ENCODE data around the gene B3GALNT1. TPM values are rescaled to one million over a fixed set of nuclear protein-coding genes. Genes with fewer than 3 reads are reported as not detected.

The B3GALNT1 gene, protein sequence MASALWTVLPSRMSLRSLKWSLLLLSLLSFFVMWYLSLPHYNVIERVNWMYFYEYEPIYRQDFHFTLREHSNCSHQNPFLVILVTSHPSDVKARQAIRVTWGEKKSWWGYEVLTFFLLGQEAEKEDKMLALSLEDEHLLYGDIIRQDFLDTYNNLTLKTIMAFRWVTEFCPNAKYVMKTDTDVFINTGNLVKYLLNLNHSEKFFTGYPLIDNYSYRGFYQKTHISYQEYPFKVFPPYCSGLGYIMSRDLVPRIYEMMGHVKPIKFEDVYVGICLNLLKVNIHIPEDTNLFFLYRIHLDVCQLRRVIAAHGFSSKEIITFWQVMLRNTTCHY
- 10 to 100 TPM in 1 of 4 donors, 1 to 10 TPM in 3; 2.3 to 11.8 (median 9.5) TPM for total RNA-seq

DNA sequence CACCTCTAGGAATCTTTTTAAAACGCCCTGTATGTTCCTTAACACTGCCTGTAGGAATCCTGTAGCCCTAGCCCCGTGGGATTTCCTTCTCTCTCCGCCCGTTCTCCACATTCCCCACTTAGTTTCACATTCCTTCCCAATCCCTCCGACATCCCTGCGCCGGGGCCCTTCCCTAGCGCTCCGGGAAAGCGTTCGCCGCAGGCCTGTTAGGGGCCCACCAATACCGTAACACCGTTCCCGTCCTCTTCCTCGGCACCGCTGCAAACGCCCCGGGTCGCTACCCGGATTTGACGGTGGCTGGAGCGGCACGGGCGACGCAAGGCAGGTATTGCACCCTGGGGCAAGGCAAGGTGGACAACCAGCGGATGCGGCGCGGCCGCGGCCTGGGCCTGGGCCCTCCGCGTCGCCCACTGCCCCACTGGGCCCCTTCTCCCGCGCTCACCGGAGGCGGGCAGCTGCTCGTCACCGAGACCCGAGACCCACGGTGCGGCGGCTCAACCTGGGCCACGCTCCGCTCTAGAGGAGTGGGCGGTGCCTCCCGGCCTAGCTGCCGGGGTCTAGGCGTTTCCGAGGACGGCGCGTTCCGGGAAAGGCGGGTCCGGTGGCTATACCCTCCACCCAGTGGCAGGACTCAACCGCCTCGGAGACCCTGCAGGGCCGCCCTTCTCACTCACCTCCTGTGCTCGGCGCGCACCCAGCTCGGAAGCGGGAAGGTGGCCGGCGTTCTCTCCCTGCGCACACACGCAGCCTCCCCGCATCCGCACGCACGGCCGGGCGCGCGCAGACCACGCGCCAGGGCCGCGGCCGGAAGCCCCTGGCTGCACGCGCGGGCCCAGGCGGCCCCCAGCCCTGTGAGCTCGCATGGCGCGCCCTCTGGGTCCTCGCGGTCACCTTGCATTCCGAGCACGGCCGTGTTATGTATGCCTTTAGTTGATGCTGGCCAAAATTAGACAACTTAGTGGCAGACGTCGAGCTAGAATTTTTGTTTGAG lies at the start of gene B3GALNT1:
Gene B3GALNT1, minus strand, starts transcription at position 789 of the 991 bp plus-strand sequence. CDS start 18,595 bp downstream, outside the sequence.
- peak in 1 of 2 donors; percentile 86 for DNase-seq (ENCODE audit: low spot score in 2 of 2)
- peak within 1 kb of the TSS; percentile 51 for H3K4me3 ChIP-seq (ENCODE audit: low read depth, poor library complexity, severe bottlenecking)
- 0 to 2% methylated on average over 34 to 78 of the region's 97 CpGs for WGBS, 2 donors
- intact Hi-C loops (cut with DNase I; ENCODE audit: low total_unique reads) = no loop called here
- TF ChIP-seq POLR2A (IDR thresholded peaks at IDR 0.05) = no peak

DNA sequence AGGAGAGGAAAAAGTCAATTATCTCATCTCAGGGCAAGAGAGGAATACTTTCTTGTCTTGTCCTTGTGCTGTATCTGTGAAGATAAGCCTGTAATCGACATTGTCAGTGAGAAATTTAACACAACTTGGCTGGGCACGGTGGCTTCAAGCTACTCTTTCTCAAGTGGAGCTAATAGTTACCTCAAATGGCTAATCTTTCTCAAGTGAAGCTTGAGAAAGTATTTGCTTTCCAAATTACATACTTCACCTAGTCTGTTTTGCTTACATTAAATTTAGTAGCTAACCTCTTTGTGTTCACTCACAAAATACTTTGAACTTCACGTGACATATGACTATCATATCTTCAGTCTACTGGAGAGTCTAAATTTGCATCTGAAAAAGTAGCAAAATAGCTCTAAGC lies 48.3 kb upstream of the B3GALNT1 start:
- H3K4me3 ChIP-seq (ENCODE audit: low read depth, poor library complexity, severe bottlenecking) = no peak overlapping the region
- no peak for DNase-seq (ENCODE audit: low spot score in 2 of 2)
- TF ChIP-seq POLR2A (IDR thresholded peaks at IDR 0.05) = no peak
- TF ChIP-seq, protein P1, sequence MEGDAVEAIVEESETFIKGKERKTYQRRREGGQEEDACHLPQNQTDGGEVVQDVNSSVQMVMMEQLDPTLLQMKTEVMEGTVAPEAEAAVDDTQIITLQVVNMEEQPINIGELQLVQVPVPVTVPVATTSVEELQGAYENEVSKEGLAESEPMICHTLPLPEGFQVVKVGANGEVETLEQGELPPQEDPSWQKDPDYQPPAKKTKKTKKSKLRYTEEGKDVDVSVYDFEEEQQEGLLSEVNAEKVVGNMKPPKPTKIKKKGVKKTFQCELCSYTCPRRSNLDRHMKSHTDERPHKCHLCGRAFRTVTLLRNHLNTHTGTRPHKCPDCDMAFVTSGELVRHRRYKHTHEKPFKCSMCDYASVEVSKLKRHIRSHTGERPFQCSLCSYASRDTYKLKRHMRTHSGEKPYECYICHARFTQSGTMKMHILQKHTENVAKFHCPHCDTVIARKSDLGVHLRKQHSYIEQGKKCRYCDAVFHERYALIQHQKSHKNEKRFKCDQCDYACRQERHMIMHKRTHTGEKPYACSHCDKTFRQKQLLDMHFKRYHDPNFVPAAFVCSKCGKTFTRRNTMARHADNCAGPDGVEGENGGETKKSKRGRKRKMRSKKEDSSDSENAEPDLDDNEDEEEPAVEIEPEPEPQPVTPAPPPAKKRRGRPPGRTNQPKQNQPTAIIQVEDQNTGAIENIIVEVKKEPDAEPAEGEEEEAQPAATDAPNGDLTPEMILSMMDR (IDR thresholded peaks at IDR 0.05) = no peak
- WGBS, 2 donors = 76 to 81% methylated on average over 3 of the region's 3 CpGs
- intact Hi-C loops (cut with DNase I; ENCODE audit: low total_unique reads) = no loop called here

DNA sequence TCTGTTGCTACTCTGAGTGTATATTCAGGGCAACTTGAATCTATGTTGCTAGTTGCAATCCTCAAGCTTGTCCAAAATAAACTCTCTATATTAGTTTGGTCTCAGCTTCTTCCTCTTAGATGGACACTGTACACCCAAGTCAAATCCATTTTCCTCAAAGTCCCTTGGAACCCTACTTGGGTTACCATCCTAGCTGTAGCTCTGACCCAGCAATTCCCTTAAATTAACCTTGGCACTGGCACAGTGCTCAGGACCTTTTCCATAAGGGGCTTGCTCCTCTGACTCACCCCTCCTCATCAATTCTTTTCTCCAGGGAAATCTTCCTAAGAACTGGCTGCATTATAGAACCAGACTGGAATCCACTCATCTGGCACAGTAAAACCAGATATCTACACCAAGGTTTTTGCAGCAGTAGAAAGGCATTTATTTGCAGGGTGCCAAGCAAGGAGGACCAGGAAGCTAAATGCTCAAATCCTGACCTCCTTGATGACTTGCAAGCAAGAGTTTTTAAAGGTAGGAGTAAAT lies 44.9 kb upstream of the B3GALNT1 start:
- intact Hi-C loops (cut with DNase I; ENCODE audit: low total_unique reads) = no loop called here
- no peak overlapping the region for H3K4me3 ChIP-seq (ENCODE audit: low read depth, poor library complexity, severe bottlenecking)
- DNase-seq (ENCODE audit: low spot score in 2 of 2) = no peak
- TF ChIP-seq POLR2A (IDR thresholded peaks at IDR 0.05) = no peak
- TF ChIP-seq, protein P1 (IDR thresholded peaks at IDR 0.05) = no peak

DNA sequence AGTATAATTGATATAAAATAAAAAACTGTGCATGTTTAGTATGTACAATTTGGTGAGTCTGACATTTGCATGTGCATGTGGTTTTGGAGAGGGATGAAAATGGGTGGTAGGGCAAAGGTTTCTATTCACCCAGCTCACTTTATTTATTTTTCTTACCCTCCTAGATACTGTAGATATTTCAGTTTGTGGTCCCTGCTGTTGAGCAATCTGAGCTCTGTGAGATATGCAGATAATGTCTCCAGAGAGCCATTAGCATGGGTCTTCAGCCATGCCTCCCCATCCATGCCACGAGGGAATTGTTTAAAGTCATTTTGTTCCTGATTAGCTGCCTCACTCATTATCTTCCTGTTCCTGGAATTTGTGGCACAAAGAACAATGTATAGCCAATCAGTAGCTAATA lies 44.4 kb upstream of the B3GALNT1 start:
- intact Hi-C loops (cut with DNase I; ENCODE audit: low total_unique reads) = loop anchor here (5.0 kb wide), 1 partner anchor 1047 kb away; no protein-coding TSS in a partner anchor
- 32 to 60% methylated on average over 1 of the region's 1 CpG for WGBS, 2 donors
- no peak for DNase-seq (ENCODE audit: low spot score in 2 of 2)
- no peak for TF ChIP-seq POLR2A (IDR thresholded peaks at IDR 0.05)
- TF ChIP-seq, protein P1 (IDR thresholded peaks at IDR 0.05) = no peak
- no peak overlapping the region for H3K4me3 ChIP-seq (ENCODE audit: low read depth, poor library complexity, severe bottlenecking)

DNA sequence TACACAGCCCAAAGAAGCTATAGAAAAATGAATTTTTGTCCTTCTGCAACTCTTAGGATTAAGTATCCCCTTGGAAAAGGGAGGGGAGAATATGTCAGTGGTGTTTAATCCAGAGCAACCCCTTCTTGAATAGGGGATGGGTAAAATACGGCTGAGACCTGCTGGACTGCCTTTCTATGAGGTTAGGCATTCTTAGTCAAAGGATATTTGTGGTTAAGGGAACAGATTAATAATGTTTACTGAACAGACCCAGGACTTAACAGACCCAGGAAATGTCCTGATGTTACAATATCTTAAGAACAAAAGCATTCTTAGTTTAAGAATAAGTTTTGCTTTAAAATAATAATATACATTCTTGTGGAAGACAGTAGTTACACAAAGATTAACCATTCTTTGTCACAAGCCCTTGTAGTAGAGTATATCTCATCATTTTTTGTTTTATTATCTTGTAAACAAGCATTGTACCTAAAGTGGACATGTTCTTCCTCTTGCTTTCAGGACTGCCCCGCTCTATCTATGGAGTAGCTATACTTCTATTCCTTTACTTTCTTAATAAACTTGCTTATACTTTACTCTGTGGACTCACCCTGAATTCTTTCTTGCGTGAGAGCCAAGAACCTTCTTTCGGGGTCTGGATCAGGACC lies 43.8 kb upstream of the B3GALNT1 start:
- 67 to 89% methylated on average over 4 of the region's 4 CpGs for WGBS, 2 donors
- no peak for DNase-seq (ENCODE audit: low spot score in 2 of 2)
- H3K4me3 ChIP-seq (ENCODE audit: low read depth, poor library complexity, severe bottlenecking) = no peak overlapping the region
- intact Hi-C loops (cut with DNase I; ENCODE audit: low total_unique reads) = loop anchor here (5.0 kb wide), 1 partner anchor 1047 kb away; no protein-coding TSS in a partner anchor
- no peak for TF ChIP-seq POLR2A (IDR thresholded peaks at IDR 0.05)
- TF ChIP-seq, protein P1 (IDR thresholded peaks at IDR 0.05) = no peak
